K562 (cell line): Measurements from ENCODE around the gene HRC. TPM values are rescaled to one million over a fixed set of nuclear protein-coding genes. Genes with fewer than 3 reads are reported as not detected.
A peak's percentile ranks its signal among the peaks of the same experiment; 100 is the strongest.

Source experiments
- BDP1 ChIP-seq: IDR thresholded peaks from 3 replicates; pipeline ENCODE4 v1.6.1; 2011; ENCODE audit not compliant: insufficient read length, insufficient read depth
- CGGBP1 ChIP-seq: fragments of 250-450 bp; sonication (Bioruptor Pico); IDR thresholded peaks from 2 replicates; pipeline ENCODE4 v1.9.0; 2021; ENCODE audit warnings: mild to moderate bottlenecking
- GATAD2A ChIP-seq: fragments of 450-650 bp; IDR thresholded peaks from 2 replicates; pipeline ENCODE4 v1.6.1; 2017
- HDAC6 ChIP-seq: IDR thresholded peaks from 2 replicates; pipeline ENCODE4 v1.6.1; 2012; ENCODE audit warnings: low read depth, mild to moderate bottlenecking, control low read depth, inconsistent platforms, low read length, moderate library complexity
- KDM1A ChIP-seq, 2 experiments: fragments of 450-650 bp; IDR thresholded peaks; 2 replicates each; pipeline ENCODE4 v1.6.1; 2016; ENCODE audit warnings: mild to moderate bottlenecking in 2 of 2
- POLR3G ChIP-seq: IDR thresholded peaks from 2 replicates; pipeline ENCODE4 v1.6.1; 2011; ENCODE audit not compliant: insufficient read length, insufficient replicate concordance; ENCODE audit errors: extremely low read depth
- PRMT5 ChIP-seq: sonication (generic); formaldehyde crosslinking; IDR thresholded peaks from 2 replicates; pipeline ENCODE4 v1.5.0; 2020; ENCODE audit warnings: missing genetic modification reagents
- RAD51 ChIP-seq: fragments of 450-650 bp; IDR thresholded peaks from 2 replicates; pipeline ENCODE4 v1.7.1; 2016; ENCODE audit warnings: low read depth, mild to moderate bottlenecking, borderline replicate concordance
- RBBP5 ChIP-seq: fragments of 200-600 bp; sonication (generic); IDR thresholded peaks from 2 replicates; pipeline ENCODE4 v1.6.1; 2012; ENCODE audit warnings: borderline replicate concordance, mild to moderate bottlenecking, low read length, control low read depth, inconsistent platforms; ENCODE audit not compliant: insufficient read depth, poor library complexity, severe bottlenecking
- SIN3A ChIP-seq, 2 experiments: fragments of 150-350 bp in 1 of 2; IDR thresholded peaks; 2 replicates each; pipeline ENCODE4 v1.6.1; 2011 to 2016; ENCODE audit warnings: borderline replicate concordance in 2 of 2, low read depth in 2 of 2, low read length in 2 of 2, mild to moderate bottlenecking in 2 of 2, moderate library complexity in 2 of 2; ENCODE audit not compliant: control insufficient read depth in 1 of 2
- STAG1 ChIP-seq: sonication (generic); formaldehyde crosslinking; IDR thresholded peaks from 2 replicates; pipeline ENCODE4 v1.5.0; 2020; ENCODE audit warnings: missing genetic modification reagents, borderline replicate concordance
- YY1 ChIP-seq, 3 experiments: IDR thresholded peaks; 2 replicates each; pipeline ENCODE4 v1.6.1; 2011; ENCODE audit warnings: low read length in 2 of 3, mild to moderate bottlenecking in 2 of 3, moderate library complexity in 2 of 3, borderline replicate concordance in 1 of 3, control low read depth in 1 of 3, low read depth in 1 of 3; ENCODE audit not compliant: insufficient read depth in 3 of 3, insufficient replicate concordance in 2 of 3, control insufficient read depth in 1 of 3, insufficient read length in 1 of 3; ENCODE audit errors: extremely low read depth in 1 of 3
- ZNF431 ChIP-seq: sonication (generic); formaldehyde crosslinking; IDR thresholded peaks from 2 replicates; pipeline ENCODE4 v1.8.0; 2022; ENCODE audit warnings: mild to moderate bottlenecking, missing genetic modification reagents
- ZNF518B ChIP-seq: fragments of 250-450 bp; sonication (Bioruptor Pico); IDR thresholded peaks from 2 replicates; pipeline ENCODE4 v1.5.0; 2021; ENCODE audit warnings: mild to moderate bottlenecking, moderate library complexity
- polyA plus RNA-seq, 8 experiments: library from polyadenylated mRNA; depleted of rRNA in 4 of 8; stranded (reverse) in 5 of 8; unstranded in 3 of 8; fragments of >200 nt; fragmentation: Nextera tagmentation in 2 of 8; fragmentation: Illumina TruSeq in 1 of 8; extraction: Ambion mirVana in 2 of 8; extraction: Trizol in 1 of 8; gene quantifications; 2 replicates each; pipeline versions ENCODE4 v1.2.1 to v1.2.3, GENCODE V29; 2011 to 2014; ENCODE audit warnings: inconsistent platforms in 1 of 8, missing spikeins in 1 of 8
- total RNA-seq, 7 experiments: library from RNA; depleted of rRNA in 6 of 7; stranded (reverse); fragments of >200 nt in 6 of 7; fragmentation: Illumina TruSeq in 2 of 7; extraction: Trizol in 2 of 7; gene quantifications; 2 replicates each; pipeline versions ENCODE4 v1.2.1 to v1.2.3, GENCODE V29; 2011 to 2021; ENCODE audit warnings: low replicate concordance in 1 of 7
- TF ChIP-seq, protein P1 (sequence below): fragments of 450-650 bp; IDR thresholded peaks from 2 replicates; pipeline ENCODE4 v1.6.1; 2017; ENCODE audit warnings: antibody characterized with exemption
- TF ChIP-seq, protein P2 (sequence below): fragments of 250-450 bp; sonication (Bioruptor Pico); IDR thresholded peaks from 2 replicates; pipeline ENCODE4 v1.8.0; 2021; ENCODE audit warnings: borderline replicate concordance, mild to moderate bottlenecking, moderate library complexity; ENCODE audit not compliant: poor library complexity, severe bottlenecking
- TF ChIP-seq, protein P3 (sequence below): fragments of 450-650 bp; conservative IDR thresholded peaks from 2 replicates; pipeline ENCODE4 v1.6.1; 2016; ENCODE audit warnings: missing genetic modification characterization, low read depth, mild to moderate bottlenecking, control low read depth, missing compliant biosample characterization

Gene HRC
- total and polyA plus RNA-seq, 9 of the 15 experiments (the other 6 are each of a cell fraction or from before 2014, with no cell fraction given): 0.66 to 18.7 (median 13.1) TPM

DNA sequence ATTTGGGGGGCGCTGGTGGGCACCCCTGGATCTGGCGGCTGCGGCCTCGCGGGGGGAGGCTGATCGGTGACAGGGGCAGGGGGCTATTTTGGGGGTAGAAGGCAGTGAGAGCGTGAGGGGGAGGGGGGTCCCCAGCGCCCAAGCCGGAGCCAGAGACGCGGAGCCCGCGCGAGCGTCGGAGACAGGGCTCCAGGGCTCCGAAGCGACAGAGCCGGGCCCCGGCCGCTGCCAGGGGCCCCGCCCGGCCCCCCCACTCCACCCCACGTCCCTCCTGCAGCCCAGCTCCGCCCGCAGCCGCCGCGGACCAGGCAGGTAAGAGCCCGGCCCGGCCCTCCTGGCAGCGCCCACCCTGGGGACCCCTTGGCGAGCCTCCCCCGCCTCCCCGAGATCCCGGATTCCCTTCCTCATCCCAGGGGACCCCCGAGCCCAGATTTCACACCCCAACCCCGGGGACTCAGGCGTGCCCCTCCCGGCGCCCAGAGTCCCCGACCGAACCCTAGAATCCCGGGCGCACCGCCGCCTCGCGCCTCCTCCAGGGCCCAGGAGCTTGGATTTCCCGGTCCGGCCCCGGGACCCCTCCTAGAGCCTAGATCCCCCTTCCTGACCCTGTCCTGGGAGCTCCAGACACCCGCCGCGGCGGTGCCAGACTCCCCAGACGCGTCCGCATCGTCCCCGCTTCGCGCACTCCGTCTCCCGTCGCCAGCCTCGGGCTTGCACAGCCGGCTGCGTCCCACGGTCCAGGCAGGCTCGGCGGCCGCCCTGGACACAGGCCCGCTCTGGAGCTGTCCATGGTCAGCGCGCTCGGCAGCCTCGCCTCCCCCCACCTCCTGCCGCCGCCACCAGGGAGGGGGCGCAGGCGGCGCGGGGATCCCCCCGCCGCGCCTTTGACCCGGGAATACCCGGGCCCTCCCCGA is 35.5 kb downstream of the HRC start, which contains the start of gene PPFIA3 (continued):
- 0 out of 2 replicates have a peak, but pooled peaks have one; percentile 43 for TF ChIP-seq HDAC6
- peak; percentile 63 for TF ChIP-seq STAG1 (CRISPR knock-in tag)
- peak; percentile 92 for TF ChIP-seq PRMT5 (CRISPR knock-in tag)
- TF ChIP-seq RBBP5: peak; percentile 41
- TF ChIP-seq RAD51: no peak
- peak in 1 of 3 experiments; percentile 9 for TF ChIP-seq YY1 (IDR thresholded peaks at IDR 0.05; ENCODE audit: borderline replicate concordance in 1 of 3, control insufficient read depth in 1 of 3, extremely low read depth in 1 of 3, insufficient read depth in 3 of 3, insufficient read length in 1 of 3, insufficient replicate concordance in 2 of 3, low read depth in 1 of 3, low read length in 2 of 3)
- TF ChIP-seq, protein P1, sequence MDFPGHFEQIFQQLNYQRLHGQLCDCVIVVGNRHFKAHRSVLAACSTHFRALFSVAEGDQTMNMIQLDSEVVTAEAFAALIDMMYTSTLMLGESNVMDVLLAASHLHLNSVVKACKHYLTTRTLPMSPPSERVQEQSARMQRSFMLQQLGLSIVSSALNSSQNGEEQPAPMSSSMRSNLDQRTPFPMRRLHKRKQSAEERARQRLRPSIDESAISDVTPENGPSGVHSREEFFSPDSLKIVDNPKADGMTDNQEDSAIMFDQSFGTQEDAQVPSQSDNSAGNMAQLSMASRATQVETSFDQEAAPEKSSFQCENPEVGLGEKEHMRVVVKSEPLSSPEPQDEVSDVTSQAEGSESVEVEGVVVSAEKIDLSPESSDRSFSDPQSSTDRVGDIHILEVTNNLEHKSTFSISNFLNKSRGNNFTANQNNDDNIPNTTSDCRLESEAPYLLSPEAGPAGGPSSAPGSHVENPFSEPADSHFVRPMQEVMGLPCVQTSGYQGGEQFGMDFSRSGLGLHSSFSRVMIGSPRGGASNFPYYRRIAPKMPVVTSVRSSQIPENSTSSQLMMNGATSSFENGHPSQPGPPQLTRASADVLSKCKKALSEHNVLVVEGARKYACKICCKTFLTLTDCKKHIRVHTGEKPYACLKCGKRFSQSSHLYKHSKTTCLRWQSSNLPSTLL: no peak
- TF ChIP-seq ZNF518B (CRISPR knock-in tag): no peak
- TF ChIP-seq BDP1: no peak
- no peak for TF ChIP-seq POLR3G
- TF ChIP-seq GATAD2A: no peak
- peak in 1 of 2 experiments; percentile 72; a peak in 2 of 4 replicates for TF ChIP-seq KDM1A (IDR thresholded peaks at IDR 0.05)
- TF ChIP-seq, protein P2, sequence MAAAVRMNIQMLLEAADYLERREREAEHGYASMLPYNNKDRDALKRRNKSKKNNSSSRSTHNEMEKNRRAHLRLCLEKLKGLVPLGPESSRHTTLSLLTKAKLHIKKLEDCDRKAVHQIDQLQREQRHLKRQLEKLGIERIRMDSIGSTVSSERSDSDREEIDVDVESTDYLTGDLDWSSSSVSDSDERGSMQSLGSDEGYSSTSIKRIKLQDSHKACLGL (CRISPR knock-in tag): no peak
- no peak for TF ChIP-seq ZNF431 (CRISPR knock-in tag)
- no peak for TF ChIP-seq CGGBP1
- TF ChIP-seq SIN3A (IDR thresholded peaks at IDR 0.05; ENCODE audit: borderline replicate concordance in 2 of 2, control insufficient read depth in 1 of 2, low read depth in 2 of 2, low read length in 2 of 2): peak in 1 of 2 experiments; percentile 93; a peak in 2 of 4 replicates
- TF ChIP-seq, protein P3, sequence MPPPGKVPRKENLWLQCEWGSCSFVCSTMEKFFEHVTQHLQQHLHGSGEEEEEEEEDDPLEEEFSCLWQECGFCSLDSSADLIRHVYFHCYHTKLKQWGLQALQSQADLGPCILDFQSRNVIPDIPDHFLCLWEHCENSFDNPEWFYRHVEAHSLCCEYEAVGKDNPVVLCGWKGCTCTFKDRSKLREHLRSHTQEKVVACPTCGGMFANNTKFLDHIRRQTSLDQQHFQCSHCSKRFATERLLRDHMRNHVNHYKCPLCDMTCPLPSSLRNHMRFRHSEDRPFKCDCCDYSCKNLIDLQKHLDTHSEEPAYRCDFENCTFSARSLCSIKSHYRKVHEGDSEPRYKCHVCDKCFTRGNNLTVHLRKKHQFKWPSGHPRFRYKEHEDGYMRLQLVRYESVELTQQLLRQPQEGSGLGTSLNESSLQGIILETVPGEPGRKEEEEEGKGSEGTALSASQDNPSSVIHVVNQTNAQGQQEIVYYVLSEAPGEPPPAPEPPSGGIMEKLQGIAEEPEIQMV: no peak
